Epithelial cell of esophagus (primary cell): ENCODE measurements around the gene CDCA8.
"Not testable (repeated sequence)": the region's sequence is repeated elsewhere in the genome, so short reads cannot be mapped to it uniquely, and the experiment has no call there.

Source experiments
- DNase-seq: peaks from one replicate; pipeline ENCODE4 v3.0.0; 2010; ENCODE audit warnings: low read depth
- H3K4me3 ChIP-seq: 2 replicates; pipeline ENCODE4 v1.5.1; 2011; ENCODE audit warnings: mild to moderate bottlenecking, low read length, control low read depth
- TF ChIP-seq, protein P1 (sequence below): IDR thresholded peaks from 2 replicates; pipeline ENCODE4 v1.5.1; 2011; ENCODE audit warnings: low read depth, mild to moderate bottlenecking, low read length, control low read depth, inconsistent platforms; ENCODE audit not compliant: insufficient read depth; ENCODE audit errors: missing control alignments

The CDCA8 gene

DNA sequence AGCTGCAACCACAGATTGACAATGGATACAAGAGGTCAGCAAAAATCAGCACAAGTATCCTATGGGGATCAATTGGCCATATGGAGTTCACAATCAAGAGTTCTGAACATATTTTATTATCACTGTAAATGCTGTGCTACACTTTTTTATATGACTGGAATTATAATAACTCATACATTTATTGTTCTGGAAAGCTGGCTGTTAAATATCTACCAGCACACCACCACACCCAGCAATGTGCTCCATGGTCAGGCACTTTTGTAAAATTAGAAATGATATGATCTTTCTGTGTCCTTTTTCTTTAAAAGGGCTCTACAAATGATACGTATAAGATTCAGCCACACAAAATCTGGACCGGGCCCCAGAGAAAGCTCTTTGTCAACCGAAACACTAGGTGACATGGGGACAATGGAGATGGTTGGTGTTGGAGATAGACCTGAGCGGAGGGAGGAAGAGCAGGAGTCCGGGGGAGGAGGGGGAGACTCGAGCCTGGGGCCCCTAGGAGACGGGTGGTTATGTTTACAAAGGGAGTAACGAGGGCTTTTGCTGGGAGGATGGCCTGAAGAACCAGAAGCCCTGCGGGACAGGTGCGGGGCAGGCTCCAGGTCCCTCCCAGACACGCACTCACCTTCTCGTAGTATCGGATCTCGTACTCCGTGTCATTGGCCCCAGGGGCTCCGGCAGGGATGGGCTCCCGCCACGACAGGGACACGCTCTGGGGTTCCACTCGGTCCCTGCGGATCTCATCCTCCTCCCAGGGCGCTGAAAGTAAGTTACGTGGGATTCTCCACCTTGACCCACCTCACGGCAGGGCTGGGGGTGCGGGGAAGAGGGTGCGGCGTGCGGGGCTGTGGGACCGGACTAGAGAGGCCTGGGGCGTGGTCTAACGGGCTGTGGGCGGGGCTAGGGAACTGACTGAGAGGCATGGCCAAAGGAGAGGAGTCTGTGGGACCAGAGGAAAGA, 42.6 kb downstream of the CDCA8 start:
- TF ChIP-seq, protein P1, sequence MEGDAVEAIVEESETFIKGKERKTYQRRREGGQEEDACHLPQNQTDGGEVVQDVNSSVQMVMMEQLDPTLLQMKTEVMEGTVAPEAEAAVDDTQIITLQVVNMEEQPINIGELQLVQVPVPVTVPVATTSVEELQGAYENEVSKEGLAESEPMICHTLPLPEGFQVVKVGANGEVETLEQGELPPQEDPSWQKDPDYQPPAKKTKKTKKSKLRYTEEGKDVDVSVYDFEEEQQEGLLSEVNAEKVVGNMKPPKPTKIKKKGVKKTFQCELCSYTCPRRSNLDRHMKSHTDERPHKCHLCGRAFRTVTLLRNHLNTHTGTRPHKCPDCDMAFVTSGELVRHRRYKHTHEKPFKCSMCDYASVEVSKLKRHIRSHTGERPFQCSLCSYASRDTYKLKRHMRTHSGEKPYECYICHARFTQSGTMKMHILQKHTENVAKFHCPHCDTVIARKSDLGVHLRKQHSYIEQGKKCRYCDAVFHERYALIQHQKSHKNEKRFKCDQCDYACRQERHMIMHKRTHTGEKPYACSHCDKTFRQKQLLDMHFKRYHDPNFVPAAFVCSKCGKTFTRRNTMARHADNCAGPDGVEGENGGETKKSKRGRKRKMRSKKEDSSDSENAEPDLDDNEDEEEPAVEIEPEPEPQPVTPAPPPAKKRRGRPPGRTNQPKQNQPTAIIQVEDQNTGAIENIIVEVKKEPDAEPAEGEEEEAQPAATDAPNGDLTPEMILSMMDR, result no peak
- H3K4me3 ChIP-seq, result no peak overlapping the region
- DNase-seq, result no peak

DNA sequence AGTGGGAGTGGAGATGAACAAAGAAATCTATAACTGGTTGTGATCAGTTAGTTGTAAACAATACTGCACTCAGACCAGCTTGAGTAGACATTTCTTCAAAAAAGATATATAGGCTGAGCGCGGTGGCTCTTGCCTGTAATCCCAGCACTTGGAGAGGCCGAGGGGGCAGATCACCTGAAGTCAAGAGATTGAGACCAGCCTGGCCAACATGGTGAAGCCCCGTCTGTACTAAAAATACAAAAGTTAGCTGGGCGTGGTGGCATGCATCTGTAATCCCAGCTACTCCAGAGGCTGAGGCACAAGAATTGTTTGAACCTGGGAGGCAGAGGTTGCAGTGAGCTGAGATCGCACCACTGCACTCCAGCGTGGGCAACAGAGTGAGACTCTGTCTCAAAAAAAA, 45.7 kb downstream of the CDCA8 start:
- not testable (repeated sequence) for DNase-seq, H3K4me3 ChIP-seq

DNA sequence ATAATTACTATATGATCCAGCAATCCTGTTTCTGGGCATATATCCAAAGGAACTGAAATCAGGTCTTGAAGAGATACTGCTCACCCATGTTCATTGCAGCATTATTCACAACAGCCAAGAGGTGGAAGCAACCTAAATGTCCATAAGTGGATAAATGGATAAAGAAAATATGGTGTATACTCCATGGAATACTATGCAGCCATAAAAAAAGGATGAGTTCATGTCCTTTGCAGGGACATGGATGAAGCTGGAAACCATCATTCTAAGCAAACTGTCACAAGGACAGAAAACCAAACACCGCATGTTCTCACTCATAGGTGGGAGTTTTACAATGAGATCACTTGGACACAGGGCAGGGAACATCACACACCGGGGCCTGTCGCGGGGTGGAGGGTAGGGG, 46.3 kb downstream of the CDCA8 start:
- not testable (repeated sequence) for H3K4me3 ChIP-seq, DNase-seq

DNA sequence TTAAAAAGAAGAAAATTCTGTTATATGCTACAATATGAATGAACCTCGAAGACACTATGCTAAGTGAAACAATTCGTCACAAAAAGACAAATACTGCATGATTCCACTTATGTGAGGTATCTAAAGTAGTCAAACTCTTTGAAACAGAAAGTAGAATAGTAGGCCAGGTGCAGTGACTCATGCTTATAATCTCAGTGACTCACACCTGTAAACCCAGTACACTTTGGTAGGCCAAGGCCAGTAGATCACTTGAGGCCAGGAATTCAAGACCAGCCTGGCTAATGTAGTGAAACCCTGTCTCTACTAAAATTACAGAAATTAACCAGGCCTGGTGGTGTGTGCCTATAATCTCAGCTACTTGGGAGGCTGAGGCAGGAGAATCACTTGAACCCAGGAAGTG, 46.9 kb downstream of the CDCA8 start:
- TF ChIP-seq, protein P1, result no peak
- H3K4me3 ChIP-seq, result no peak overlapping the region
- peak; percentile 92 for DNase-seq

DNA sequence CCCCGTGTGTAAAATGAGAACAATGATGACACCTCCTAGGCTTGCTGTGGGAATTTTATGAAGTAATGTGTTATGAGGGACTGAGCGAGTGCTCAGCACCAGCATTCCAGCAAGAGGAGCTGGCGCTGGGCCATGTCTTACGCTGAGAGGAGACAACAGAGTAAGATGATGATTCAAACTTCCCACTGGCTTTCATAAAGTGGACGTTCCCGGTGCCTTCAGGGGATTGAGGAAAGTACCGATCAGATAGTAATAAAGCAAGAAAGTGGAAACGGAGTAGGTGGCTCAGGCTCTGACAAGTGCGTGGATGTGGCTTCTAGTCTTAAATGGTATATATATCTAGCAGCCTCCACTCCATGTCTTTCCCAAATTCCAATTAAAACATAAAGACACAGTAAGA, 48.8 kb downstream of the CDCA8 start:
- H3K4me3 ChIP-seq, result no peak overlapping the region
- peak; percentile 95 for DNase-seq
- TF ChIP-seq, protein P1, result no peak

DNA sequence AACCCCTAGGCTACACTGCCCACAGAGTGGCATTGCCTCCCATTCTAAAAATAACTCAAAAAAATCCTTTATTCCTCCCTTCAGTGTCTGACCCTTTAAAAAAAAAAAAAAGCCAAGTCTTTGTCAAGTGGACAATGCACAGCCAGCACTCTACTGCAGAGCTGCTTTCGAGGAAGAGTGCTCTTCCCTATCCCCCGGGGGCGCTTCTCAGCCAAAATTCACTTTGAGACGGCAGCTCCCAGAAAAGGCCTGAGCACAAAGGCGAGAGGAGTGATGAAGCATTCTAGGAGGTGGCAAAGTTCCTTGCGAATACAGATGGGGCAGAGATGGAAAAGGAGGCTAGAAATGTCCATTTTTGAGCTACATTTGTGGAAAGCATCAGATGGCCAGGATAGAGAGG, 49.3 kb downstream of the CDCA8 start:
- no peak for DNase-seq
- H3K4me3 ChIP-seq, result no peak overlapping the region
- TF ChIP-seq, protein P1, result no peak

DNA sequence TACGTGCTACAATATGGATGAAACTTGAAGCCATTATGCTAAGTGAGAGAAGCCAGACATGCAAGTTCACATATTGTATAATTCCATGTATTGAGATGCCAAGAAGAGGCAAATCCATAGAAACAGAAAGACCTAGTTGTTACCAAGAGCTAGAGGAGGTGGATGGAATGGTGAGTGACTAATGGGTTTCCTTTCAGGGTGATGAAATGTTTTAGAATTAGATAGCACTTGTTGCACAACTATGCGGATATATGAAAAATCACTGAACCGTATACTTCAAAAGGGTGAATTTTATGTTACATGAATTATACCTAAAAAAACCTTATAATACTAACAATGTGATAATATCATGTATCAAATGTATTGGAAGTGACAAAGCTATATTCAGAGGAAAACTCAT, 54.5 kb downstream of the CDCA8 start:
- DNase-seq, result peak; percentile 31

More for the DNA sequence above, 54.5 kb downstream of the CDCA8 start:
- TF ChIP-seq, protein P1, result no peak
- H3K4me3 ChIP-seq, result no peak overlapping the region
